GM23248 (cell line): ENCODE data around the gene DIAPH1.

Source experiments
- EZH2 ChIP-seq: fragments of 200-600 bp; sonication (generic); IDR thresholded peaks from 2 replicates; pipeline ENCODE4 v1.6.1; 2018; ENCODE audit warnings: antibody characterized with exemption, mild to moderate bottlenecking; ENCODE audit not compliant: insufficient read depth, poor library complexity, severe bottlenecking
- EZH2phosphoT487 ChIP-seq: fragments of 200-600 bp; sonication (generic); IDR thresholded peaks from 2 replicates; pipeline ENCODE4 v1.6.1; 2018; ENCODE audit warnings: antibody characterized with exemption, moderate library complexity, mild to moderate bottlenecking, low read depth; ENCODE audit not compliant: insufficient read depth

GRCh38 chr5:141634720-141635119 lies 15.9 kb upstream of the DIAPH1 start:
- TF ChIP-seq EZH2phosphoT487 = no peak
- TF ChIP-seq EZH2 = no peak
